ENCODE results near the gene CAPN8.

The CAPN8 gene

DNA sequence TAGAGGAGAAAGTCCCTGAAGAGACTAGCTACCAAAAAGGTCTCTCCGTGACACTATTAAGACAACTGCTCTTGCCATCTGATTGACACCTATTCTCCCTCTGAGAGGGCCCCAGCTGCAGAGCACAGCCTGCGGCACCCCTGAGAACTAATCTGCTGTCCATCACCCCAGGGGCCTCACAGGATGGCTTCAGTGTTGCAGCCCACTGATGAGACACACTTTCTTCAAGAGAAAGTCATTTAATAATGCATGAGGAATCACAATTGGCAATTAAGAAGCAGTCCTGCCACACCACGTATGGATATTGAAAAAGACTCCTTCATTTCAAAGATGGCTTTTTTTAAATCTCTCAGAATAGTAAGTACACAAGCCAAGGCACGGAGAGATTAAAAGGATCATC is 48.9 kb downstream of the CAPN8 start:
- DNase-seq = no peak

- DNase-seq = no peak
These were observed 53.6 kb downstream of the CAPN8 start for GRCh38 chr1:223611936-223612335.

- no peak for DNase-seq
These were observed 55.5 kb downstream of the CAPN8 start for GRCh38 chr1:223609977-223610376.

GRCh38 chr1:223609066-223609465 is 56.4 kb downstream of the CAPN8 start:
- no peak for DNase-seq

- DNase-seq = no peak
These were observed 107.0 kb downstream of the CAPN8 start for GRCh38 chr1:223558512-223558911.

GRCh38 chr1:223557130-223557475 is 108.4 kb downstream of the CAPN8 start:
- no peak for DNase-seq

DNA sequence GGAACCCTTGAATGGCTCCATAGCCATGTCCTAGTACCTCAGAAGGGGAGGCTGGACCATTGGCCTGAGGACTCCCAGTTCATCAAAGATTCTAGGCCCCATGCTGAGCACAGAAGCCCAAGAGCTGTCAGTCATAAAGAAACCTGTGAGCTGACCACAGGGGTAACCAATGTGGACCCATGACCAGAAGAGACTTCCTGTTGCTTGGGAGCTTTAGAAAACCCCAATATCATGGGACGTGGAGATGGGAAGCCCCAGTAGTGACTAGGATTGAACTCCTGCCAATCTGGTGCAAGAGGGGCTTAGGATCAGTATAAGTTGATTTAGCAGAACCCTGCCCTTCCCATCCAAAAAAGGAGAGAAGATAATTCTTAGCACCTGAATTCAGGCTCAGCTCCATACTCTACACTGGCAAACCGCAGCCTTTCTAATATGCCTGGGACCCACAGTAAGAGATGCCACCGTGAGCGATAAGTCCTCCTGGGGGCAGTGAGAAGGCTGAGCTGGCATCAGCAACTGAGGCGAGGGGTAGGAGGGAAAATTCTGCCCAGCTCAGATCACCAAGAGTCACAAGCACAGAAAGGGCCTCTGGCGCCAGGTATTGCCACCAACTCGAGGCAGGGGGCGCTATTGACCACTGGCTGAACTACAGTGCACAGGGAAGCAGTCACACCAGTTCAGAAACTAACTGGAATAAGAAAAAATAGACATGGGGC is 108.9 kb downstream of the CAPN8 start:
- peak; percentile 84 for DNase-seq

GRCh38 chr1:223553957-223554356 is 111.5 kb downstream of the CAPN8 start:
- DNase-seq = no peak

DNA sequence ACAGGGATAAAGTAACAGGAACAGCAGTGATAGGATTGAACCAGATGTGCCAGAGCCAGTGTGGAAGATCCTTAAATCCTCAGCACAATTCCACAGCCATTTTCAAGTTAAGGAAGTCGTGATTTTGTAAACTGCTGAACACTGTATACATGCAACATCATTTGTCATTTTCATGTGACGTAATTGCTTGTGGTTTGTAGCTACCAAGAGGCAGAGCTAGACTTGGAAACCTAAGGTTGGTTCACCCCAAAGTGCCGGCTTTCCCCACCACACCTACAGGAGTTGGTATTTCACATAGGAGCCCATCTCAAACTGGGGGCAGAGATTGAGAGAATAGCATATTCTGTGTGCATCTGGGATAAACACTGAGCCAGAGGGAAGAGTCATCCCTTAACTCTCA is 113.9 kb downstream of the CAPN8 start:
- no peak for DNase-seq

DNA sequence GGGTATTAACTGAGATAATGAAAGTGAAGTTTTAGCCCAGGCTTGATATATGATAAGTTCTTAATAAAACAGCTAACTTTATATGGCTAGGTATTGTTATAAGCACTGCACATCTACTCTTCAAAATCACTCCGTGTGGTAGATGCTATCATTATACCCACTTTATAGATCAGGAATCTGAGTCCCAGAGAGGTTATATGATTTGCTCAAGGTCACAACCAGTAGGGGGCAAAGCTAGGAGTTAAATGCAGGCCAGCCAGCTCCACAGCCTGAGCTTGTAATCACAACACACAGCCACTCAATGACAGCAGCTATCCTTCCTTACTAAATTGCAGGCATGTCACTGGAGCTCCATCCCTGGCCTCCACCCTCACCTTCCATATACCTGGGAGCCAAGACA is 115.8 kb downstream of the CAPN8 start:
- DNase-seq = no peak

DNA sequence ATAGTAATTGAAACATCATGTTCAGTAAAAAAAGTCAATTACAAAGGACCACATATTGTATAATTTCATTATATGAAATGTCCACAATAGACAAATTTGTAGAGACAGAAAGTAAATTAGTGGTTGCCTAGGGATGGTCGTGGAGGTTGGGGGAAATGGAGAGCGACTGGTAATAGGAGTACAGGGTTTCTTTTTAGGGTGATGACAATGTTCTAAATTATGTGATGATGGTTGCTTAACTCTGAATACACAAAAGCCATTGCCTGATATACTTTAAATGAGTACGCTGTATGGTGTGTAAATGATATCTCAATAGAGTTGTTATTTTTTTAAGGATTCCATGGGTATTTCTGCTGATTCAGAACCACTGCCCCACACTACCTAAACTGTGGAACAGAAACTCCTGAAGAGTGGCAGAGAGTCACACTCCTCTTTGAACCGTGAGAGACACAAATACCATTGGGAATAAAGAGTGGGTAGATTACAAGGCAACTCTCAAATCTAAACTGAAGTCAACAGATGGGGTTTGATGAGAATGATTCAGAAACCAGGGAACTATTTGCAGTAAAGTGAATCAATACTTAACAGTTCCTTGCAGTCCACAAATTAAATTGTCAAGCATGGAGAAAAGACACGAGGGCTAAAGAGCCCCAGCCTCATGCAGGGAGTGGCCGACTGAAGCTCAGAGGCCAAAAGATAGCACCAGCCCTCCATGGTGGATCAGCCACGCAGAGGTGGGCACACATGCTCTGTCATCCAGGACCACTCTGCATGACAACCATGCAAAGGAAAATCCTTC is 118.0 kb downstream of the CAPN8 start:
- no peak for DNase-seq

- no peak for DNase-seq
These were observed 120.2 kb downstream of the CAPN8 start for GRCh38 chr1:223545343-223545742.

DNA sequence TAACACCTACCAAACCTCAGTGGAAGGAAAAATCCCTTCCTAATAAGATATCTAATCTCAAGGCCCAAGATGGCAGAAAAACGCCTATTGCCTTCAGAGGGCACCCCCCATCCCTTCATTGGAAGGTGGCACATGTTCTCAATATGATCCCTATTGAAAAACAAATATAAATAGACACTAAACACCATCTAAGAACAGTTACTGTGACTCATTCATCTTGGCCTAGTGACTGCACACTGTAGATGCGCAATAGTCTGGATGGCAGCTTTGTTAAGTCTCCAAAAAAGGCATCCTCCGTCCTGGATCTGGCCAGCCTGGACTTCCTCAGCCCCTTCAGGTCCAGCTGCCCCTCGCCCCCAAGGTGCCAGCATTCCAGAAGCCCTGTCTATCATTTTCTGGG is 121.9 kb downstream of the CAPN8 start:
- DNase-seq = no peak

DNA sequence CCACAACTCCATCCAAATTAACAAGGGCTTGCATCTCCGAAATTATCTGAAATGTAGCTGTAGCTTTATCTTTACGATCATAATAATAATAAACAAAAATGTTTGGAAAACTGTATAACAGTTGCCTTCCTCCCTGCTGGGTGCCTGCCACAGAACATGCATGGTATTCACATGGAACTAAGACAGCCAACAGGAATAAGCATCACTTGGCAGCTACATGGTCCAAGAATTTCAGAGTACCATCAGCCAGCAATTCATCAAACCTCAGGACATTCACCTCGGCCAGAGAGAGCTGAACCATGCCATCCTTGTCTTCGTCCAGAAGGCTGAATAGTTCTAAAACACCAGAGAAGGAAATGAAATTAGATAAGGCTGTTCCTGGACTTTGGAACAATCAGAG is 122.7 kb downstream of the CAPN8 start:
- no peak for DNase-seq

DNA sequence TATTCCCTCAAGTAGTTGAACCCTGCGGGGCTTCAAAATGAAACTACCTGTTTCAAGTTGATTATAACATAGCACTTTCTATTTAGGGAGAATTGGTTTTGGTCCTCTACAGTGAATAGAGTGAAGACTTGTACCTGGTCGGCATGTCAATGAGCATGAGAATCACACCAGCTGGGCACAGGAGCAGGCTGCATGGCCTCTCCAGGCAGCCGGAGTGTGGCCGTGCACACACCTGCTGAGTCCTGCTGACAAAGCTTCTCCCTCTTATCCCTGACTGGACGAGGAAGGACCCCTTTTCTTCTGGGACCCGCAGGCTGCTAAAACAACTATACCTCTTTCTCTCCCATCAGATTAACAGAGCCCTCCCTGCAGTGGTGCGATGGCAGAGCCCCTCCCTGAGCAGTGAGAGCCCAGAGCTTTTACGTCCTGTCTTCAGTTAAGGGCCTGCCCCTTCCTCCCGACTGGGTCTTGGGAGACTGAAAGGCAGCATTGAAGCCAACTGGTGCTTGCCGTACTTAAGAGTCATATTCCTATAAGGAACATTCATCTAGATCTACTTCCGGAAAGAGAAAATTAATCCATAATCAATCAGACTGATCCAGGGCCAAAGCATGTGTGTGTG is 124.9 kb downstream of the CAPN8 start:
- no peak for DNase-seq

DNA sequence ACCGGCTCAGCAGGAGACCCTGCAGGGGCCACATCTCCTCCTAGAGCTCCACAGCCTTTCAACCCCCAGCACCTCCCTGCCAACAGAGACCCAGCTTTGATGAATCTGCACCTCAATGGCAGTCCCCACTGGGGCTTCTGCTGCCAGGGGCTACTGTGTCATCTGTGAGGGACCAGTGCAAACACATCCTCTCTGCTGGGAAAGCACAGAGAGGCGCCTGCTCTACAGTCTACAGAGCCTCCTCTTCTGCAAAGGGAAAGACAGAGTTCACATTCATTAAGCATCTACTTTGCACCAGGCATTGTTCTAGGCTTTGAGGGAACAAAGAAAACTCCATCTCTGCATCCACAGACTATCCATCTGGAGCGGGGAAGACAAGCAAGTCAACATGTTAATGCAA is 125.8 kb downstream of the CAPN8 start:
- no peak for DNase-seq

GRCh38 chr1:223538981-223539380 is 126.5 kb downstream of the CAPN8 start:
- DNase-seq = no peak

- no peak for DNase-seq
These were observed 130.2 kb downstream of the CAPN8 start for GRCh38 chr1:223535319-223535718.

DNA sequence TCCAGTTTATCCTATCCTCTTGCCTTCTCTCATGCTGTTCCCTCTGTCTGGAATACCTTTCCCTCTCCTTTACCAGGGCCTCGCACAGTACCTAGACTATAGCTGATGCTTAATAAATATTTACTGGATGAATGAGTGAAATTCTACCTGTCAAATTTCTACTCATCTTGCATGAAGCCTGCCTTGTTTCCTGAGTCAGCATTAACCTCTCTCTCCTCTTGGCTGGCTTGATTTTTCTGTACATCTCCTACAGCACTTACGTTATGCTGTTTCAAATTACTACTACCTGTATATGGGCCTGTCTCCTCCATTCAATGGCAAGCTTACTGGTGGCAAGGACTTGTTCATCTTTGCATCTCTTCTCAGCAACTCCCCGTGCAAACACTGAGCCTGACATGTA is 130.8 kb downstream of the CAPN8 start:
- DNase-seq = no peak

DNA sequence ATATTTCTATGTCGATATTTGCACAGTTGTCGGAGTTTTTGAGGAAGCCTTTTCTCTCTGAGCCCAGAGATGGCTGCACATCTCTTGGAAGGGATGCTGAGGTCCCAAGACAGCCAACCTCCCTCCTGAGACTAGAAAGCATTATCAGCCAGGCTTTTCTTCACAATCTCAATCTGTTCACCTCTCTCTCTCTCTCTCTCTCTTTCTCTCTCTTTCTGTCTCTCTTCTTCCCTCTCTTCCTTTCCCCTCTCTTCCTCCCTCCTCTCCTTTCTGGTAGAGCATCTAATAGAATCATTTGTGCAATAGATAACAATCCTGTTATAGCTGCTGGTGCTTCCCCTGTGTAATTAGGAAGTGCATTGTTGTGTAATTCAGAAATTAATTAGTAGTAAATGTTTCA is 131.8 kb downstream of the CAPN8 start:
- no peak for DNase-seq

DNA sequence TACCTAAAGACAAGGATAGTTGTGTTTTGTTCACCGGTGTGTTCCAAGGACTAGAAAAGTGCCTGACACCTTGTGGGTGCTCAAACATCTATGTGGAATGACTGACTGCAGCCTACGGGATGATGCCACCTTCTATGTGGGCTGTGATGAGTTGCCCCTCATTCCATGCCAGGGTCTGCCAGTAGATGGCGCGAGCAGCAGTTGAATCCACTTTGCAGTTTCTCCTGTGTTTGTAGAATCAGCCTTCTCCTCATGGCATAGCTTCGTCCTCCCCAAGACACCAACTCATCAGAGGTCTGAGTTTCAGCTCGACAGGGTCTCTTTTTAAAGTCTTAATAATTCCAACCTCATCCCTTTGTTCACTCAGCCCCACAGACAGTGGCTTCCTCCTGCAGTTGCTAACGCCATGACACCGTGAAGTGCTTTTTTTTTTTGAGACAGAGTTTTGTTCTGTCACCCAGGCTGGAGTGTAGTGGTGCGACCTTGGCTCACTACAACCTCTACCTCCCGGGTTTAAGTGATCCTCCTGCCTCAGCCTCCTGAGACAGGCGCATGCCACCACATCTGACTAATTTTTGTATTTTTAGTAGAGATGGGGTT is 133.7 kb downstream of the CAPN8 start:
- peak; percentile 79 for DNase-seq

DNA sequence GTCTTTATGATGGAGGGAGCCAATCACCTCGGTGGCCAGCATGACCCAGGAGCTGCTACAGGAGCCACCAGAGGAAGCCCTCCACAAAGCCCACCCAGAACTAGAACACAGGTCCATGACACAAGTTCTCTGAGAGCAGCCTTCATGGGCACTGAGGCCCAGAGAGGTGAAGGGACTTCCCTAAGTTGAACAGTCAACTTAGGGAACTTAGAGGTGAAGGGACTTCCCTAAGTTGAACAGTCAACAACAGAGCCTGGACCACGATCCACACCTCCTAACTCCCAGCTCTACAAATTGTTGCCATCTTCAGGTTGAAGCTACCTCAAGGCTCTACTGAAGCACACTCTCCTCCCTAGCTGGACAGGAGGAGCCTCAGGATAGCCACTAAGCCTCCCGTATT is 139.5 kb downstream of the CAPN8 start:
- DNase-seq = no peak

DNA sequence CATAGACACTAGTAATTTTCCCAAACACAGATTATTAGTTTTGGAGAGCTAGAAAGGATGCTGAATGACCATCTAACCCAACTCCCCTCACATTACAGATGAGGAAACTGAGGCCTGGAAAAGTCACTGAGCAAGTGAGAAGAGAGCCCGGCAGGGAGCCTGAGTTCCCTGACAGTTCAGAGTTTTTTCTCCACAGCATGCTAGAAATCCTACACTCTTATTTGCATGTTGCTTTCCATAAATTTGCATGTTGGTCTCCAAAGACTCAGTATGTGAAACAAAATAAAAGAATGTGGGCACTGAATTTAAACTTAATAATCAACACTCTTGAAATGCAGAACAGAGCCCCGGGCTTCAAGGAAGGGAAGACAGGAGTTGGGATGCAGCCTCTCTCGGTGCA is 140.0 kb downstream of the CAPN8 start:
- DNase-seq = no peak

GRCh38 chr1:223524930-223525451 is 140.5 kb downstream of the CAPN8 start:
- DNase-seq = no peak
